Measurements from ENCODE around the gene DPCD.
A peak's percentile ranks its signal among the peaks of the same experiment; 100 is the strongest.

DPCD gene

GRCh38 chr10:101616415-101617101 is 28.4 kb downstream of the DPCD start:
- DNase-seq (ENCODE audit: insufficient read length, low spot score) (no peak), FAIRE-seq (peak; percentile 47)

DNA sequence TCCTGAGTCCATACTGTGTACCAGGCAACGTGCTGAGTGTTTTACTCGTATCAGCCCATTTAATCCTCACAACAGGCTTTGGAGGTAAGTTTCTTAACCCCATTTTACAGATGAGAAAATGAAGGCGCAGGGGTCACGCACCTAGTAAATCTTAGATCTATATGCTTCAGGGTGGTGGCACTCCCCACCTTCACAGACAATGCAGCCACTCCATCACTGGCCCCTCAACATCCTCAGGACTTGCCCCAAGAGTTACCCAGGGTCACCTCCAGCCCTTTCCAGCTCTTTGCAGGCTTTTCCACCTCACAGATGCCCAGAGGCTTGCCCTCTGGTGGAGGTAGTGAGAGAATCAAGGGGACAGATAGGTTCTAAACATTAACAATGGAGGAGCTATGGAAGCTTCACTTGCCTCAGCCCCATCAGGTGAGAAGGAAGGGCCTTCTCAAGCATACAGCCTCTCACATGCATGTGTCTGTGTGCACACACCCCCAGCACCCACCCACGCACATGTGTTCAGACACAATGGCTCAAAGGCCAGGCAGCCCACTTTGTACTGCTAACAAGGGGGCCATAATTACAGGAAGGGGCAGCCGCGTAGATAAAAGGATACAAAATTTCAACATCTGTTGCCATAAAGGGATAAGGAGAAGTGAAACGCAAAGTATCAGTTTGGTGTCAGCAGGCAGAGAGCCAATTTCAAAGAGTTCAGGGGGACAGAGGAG is 29.1 kb downstream of the DPCD start:
- FAIRE-seq (peak; percentile 97), DNase-seq (ENCODE audit: insufficient read length, low spot score) (peak; percentile 59)
- peak; percentile 89 for TF ChIP-seq SPI1 (IDR thresholded peaks at IDR 0.05; ENCODE audit: low read depth, low read length)
- 0 out of 2 replicates have a peak, but pooled peaks have one; percentile 7 for TF ChIP-seq TAF1 (IDR thresholded peaks at IDR 0.05; ENCODE audit: low read depth, low read length)
- no peak for TF ChIP-seq POLR2A (IDR thresholded peaks at IDR 0.05; ENCODE audit: low read depth, low read length)
- TF ChIP-seq POU2F2 (IDR thresholded peaks at IDR 0.05; ENCODE audit: low read depth, low read length), result peak; percentile 87

More at GRCh38 chr10:101616415-101617101, 28.4 kb downstream of the DPCD start:
- TF ChIP-seq SPI1 (IDR thresholded peaks at IDR 0.05; ENCODE audit: low read depth, low read length), result no peak
- TF ChIP-seq POU2F2 (IDR thresholded peaks at IDR 0.05; ENCODE audit: low read depth, low read length), result no peak
- no peak for TF ChIP-seq PAX5 (IDR thresholded peaks at IDR 0.05; ENCODE audit: insufficient read depth, low read length, severe bottlenecking)
- no peak for TF ChIP-seq POLR2A (IDR thresholded peaks at IDR 0.05; ENCODE audit: low read depth, low read length)
- no peak for TF ChIP-seq POLR2AphosphoS5 (IDR thresholded peaks at IDR 0.05; ENCODE audit: low read depth, low read length)

DNA sequence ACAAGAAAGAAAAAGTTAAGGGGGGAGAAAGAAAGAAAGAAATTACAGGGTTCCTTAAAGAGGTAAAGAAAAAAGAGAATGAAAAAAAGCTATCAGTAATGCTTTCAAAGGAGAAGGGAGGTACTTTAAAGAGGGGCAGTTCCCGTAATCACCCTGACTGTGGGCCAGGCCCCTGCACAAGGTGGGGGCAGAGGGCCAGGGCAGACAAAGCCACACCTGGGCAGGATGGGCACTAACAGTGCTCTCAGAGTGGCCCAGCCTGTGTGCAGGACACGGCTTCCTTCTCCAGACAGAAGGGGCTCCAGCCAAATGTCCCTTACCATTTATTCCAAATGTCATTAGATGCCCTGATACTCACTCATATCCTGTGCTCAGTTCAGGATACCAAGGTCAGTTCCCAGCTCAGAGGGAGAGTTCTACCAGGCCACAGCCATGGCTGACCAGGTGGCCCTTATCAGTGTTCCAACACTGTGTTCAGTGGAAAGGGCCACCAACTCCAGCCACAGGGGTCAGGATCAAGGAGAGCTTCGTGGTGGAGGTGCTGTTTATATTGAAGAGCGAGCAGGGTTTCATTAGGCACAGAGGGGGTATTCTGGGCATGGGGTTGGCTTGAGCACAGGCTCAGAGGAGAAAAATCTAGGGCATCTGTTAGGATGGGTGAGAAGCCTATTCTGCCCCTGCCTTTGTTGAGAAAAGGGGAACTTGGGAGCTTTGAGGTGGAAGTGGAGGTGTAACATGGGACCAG is 29.9 kb downstream of the DPCD start:
- TF ChIP-seq PAX5 (IDR thresholded peaks at IDR 0.05; ENCODE audit: insufficient read depth, low read length, severe bottlenecking) (no peak), TAF1 (IDR thresholded peaks at IDR 0.05; ENCODE audit: low read depth, low read length) (no peak), POLR2A (IDR thresholded peaks at IDR 0.05; ENCODE audit: low read depth, low read length) (no peak), POLR2AphosphoS5 (IDR thresholded peaks at IDR 0.05; ENCODE audit: low read depth, low read length) (no peak), POU2F2 (IDR thresholded peaks at IDR 0.05; ENCODE audit: low read depth, low read length) (no peak), SPI1 (IDR thresholded peaks at IDR 0.05; ENCODE audit: low read depth, low read length) (no peak)
- DNase-seq (ENCODE audit: insufficient read length, low spot score) (no peak), FAIRE-seq (no peak)

GRCh38 chr10:101618871-101619270 is 30.8 kb downstream of the DPCD start:
- DNase-seq (ENCODE audit: insufficient read length, low spot score), result no peak
- no peak for FAIRE-seq
- TF ChIP-seq TAF1 (IDR thresholded peaks at IDR 0.05; ENCODE audit: low read depth, low read length) (no peak), POLR2A (IDR thresholded peaks at IDR 0.05; ENCODE audit: low read depth, low read length) (no peak), PAX5 (IDR thresholded peaks at IDR 0.05; ENCODE audit: insufficient read depth, low read length, severe bottlenecking) (no peak), SPI1 (IDR thresholded peaks at IDR 0.05; ENCODE audit: low read depth, low read length) (no peak), POLR2AphosphoS5 (IDR thresholded peaks at IDR 0.05; ENCODE audit: low read depth, low read length) (no peak), POU2F2 (IDR thresholded peaks at IDR 0.05; ENCODE audit: low read depth, low read length) (no peak)

- no peak for DNase-seq (ENCODE audit: insufficient read length, low spot score)
- TF ChIP-seq PAX5 (IDR thresholded peaks at IDR 0.05; ENCODE audit: insufficient read depth, low read length, severe bottlenecking) (no peak), SPI1 (IDR thresholded peaks at IDR 0.05; ENCODE audit: low read depth, low read length) (no peak)
- no peak for FAIRE-seq
Measured at GRCh38 chr10:101619983-101620382, 31.9 kb downstream of the DPCD start.

- no peak for DNase-seq (ENCODE audit: insufficient read length, low spot score)
- TF ChIP-seq POLR2AphosphoS5 (IDR thresholded peaks at IDR 0.05; ENCODE audit: low read depth, low read length), result no peak
- TF ChIP-seq POU2F2 (IDR thresholded peaks at IDR 0.05; ENCODE audit: low read depth, low read length), result no peak
- TF ChIP-seq SPI1 (IDR thresholded peaks at IDR 0.05; ENCODE audit: low read depth, low read length), result no peak
- TF ChIP-seq PAX5 (IDR thresholded peaks at IDR 0.05; ENCODE audit: insufficient read depth, low read length, severe bottlenecking), result no peak
- TF ChIP-seq TAF1 (IDR thresholded peaks at IDR 0.05; ENCODE audit: low read depth, low read length), result no peak
- no peak for TF ChIP-seq POLR2A (IDR thresholded peaks at IDR 0.05; ENCODE audit: low read depth, low read length)
- no peak for FAIRE-seq
Measured at GRCh38 chr10:101623528-101623927, 35.4 kb downstream of the DPCD start.

- no peak for DNase-seq (ENCODE audit: insufficient read length, low spot score)
- TF ChIP-seq TAF1 (IDR thresholded peaks at IDR 0.05; ENCODE audit: low read depth, low read length), result no peak
- no peak for FAIRE-seq
Measured at GRCh38 chr10:101624526-101625102, 36.5 kb downstream of the DPCD start.

DNA sequence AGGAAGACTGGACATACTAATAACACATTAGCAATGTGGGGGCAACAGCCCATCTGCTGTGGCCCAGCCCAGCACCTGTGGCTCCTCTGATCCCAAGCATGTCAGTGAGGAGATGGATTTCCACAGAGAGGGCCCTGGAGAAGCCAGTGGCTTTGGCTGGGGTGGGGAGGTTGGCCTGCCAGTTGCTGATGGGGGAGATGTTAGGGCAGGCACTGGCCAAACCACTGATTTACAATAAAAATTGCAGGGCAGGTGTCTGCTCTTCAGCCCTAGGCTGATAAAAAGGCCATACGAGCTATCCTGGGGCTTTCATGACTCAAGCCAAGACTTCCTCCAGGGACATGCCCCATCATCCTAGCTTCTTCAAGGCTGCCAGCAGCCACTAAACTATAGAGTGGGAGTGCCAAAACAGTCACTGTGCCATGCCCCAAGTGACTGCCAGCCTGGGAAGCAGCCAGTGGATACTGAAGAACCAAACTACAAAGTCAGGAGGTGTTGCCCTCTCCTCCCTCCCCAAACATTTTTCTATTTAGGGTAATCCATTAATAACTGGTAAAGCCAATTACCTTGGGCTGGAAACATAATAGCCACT is 37.8 kb downstream of the DPCD start:
- TF ChIP-seq POU2F2 (IDR thresholded peaks at IDR 0.05; ENCODE audit: low read depth, low read length) (no peak), POLR2A (IDR thresholded peaks at IDR 0.05; ENCODE audit: low read depth, low read length) (no peak), POLR2AphosphoS5 (IDR thresholded peaks at IDR 0.05; ENCODE audit: low read depth, low read length) (no peak), TAF1 (IDR thresholded peaks at IDR 0.05; ENCODE audit: low read depth, low read length) (no peak), SPI1 (IDR thresholded peaks at IDR 0.05; ENCODE audit: low read depth, low read length) (no peak), PAX5 (IDR thresholded peaks at IDR 0.05; ENCODE audit: insufficient read depth, low read length, severe bottlenecking) (no peak)
- DNase-seq (ENCODE audit: insufficient read length, low spot score), result no peak
- no peak for FAIRE-seq

Data from GM12891 (cell line).